AG09309 (cell line): Measurements from ENCODE around the gene PHC2.

Experiments
- DNase-seq: peaks from one replicate; pipeline ENCODE4 v3.0.0-alpha.2; 2010; ENCODE audit warnings: low read depth
- H3K4me3 ChIP-seq: 2 replicates; pipeline ENCODE4 v1.5.1; 2011; ENCODE audit warnings: mild to moderate bottlenecking, low read depth, low read length, moderate library complexity; ENCODE audit not compliant: control insufficient read depth
- CTCF ChIP-seq: IDR thresholded peaks from 2 replicates; pipeline ENCODE4 v1.5.1; 2011; ENCODE audit warnings: mild to moderate bottlenecking, low read depth, low read length, inconsistent platforms; ENCODE audit not compliant: insufficient read depth, control insufficient read depth; ENCODE audit errors: missing control alignments

The PHC2 gene

GRCh38 chr1:33366762-33367484 is 64.0 kb downstream of the PHC2 start:
- no peak for TF ChIP-seq CTCF
- DNase-seq: no peak

GRCh38 chr1:33365560-33365997 is 65.3 kb downstream of the PHC2 start:
- no peak for TF ChIP-seq CTCF
- no peak overlapping the region for H3K4me3 ChIP-seq
- no peak for DNase-seq

More at GRCh38 chr1:33366762-33367484, 64.0 kb downstream of the PHC2 start:
- no peak overlapping the region for H3K4me3 ChIP-seq

GRCh38 chr1:33364565-33364918 is 66.4 kb downstream of the PHC2 start:
- no peak for DNase-seq
- TF ChIP-seq CTCF: no peak
- no peak overlapping the region for H3K4me3 ChIP-seq

- H3K4me3 ChIP-seq: no peak overlapping the region
- no peak for DNase-seq
- no peak for TF ChIP-seq CTCF
These were observed 67.4 kb downstream of the PHC2 start for GRCh38 chr1:33363470-33363861.

GRCh38 chr1:33363021-33363420 is 67.9 kb downstream of the PHC2 start:
- no peak overlapping the region for H3K4me3 ChIP-seq
- TF ChIP-seq CTCF: no peak
- no peak for DNase-seq

- no peak for DNase-seq
- TF ChIP-seq CTCF: no peak
- no peak overlapping the region for H3K4me3 ChIP-seq
These were observed 69.2 kb downstream of the PHC2 start for GRCh38 chr1:33361532-33362235.
